ENCODE results near the gene TNN. TPM values are rescaled to one million over a fixed set of nuclear protein-coding genes. Genes with fewer than 3 reads are reported as not detected.

Gene TNN
- total RNA-seq, 4 donors from 2014 or later, result 5.9 TPM; not detected in 3

GRCh38 chr1:175129644-175129996, 62.0 kb downstream of the TNN start:
- TF ChIP-seq CTCF (IDR thresholded peaks at IDR 0.05) (no peak), POLR2A (IDR thresholded peaks at IDR 0.05) (no peak)
- H3K4me1 ChIP-seq, result no peaks in the 10 kb centered on the region
- intact Hi-C loops (cut with DNase I; ENCODE audit: low total_unique reads), result loop anchor here (10.0 kb wide), 1 partner anchor 95 kb away; no protein-coding TSS in a partner anchor
- H3K27ac ChIP-seq, result no peak overlapping the region
- no peaks in the 10 kb centered on the region for H3K9me3 ChIP-seq
- H3K4me3 ChIP-seq, result no peak overlapping the region
- H3K27me3 ChIP-seq, result no peaks in the 10 kb centered on the region
- H3K36me3 ChIP-seq, result no peaks in the 10 kb centered on the region
- DNase-seq, result no peak

DNA sequence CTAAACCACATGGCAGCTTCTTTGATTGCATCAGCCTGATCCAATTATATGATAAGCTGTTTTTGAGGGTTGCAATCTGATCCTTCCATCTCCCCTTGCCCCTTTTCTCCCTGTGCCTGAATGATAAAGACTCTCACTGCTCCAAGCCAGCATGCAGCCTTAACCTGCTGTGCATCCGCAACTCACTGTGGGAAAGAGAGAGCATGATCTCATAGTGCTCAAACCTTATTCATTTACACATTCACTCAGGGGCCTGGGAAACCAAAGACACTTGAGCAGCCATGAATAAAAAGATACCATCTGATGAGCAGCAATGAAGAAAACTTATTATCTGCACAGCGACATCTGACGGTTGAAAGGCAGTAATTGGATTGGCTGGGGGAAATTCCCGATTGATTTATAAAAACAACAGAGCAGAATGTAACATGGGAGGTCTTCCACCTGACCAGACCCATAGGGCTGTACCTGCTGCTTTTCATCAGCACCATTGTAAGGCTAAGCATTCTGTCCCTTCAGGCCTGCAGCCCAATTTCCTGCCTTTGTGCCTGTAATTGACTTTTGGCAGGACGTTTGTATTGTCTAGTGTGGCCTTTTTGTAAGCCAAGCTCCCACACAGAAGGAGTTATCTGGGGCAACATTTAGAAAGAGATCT, 62.5 kb downstream of the TNN start:
- no peaks in the 10 kb centered on the region for H3K27me3 ChIP-seq
- no peaks in the 10 kb centered on the region for H3K4me1 ChIP-seq
- no peak overlapping the region for H3K4me3 ChIP-seq
- intact Hi-C loops (cut with DNase I; ENCODE audit: low total_unique reads), result loop anchor here (10.0 kb wide), 1 partner anchor 95 kb away; no protein-coding TSS in a partner anchor
- H3K36me3 ChIP-seq, result no peaks in the 10 kb centered on the region
- TF ChIP-seq POLR2A (IDR thresholded peaks at IDR 0.05) (no peak), CTCF (IDR thresholded peaks at IDR 0.05) (no peak)
- H3K9me3 ChIP-seq, result no peaks in the 10 kb centered on the region
- no peak overlapping the region for H3K27ac ChIP-seq
- DNase-seq, result no peak

DNA sequence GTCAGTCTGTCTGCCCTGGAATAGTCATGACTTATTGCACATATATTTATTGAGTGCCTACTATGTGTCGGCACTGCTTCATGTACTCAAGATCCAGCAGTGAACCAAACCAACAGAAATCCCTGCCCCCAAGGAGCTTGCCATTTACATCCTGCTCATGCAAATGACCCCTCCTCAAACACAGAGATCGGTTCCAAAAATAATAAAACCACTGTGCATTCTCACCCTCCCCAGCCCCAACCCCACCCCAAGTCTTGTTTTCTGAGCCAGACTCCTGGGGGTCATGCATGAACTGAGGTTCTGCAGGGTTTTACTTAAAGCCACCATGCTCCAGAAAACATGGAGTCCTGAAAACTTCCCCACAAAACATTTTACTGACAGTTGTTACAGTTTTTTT, 63.0 kb downstream of the TNN start:
- no peaks in the 10 kb centered on the region for H3K4me1 ChIP-seq
- H3K36me3 ChIP-seq, result no peaks in the 10 kb centered on the region
- no peaks in the 10 kb centered on the region for H3K27me3 ChIP-seq
- intact Hi-C loops (cut with DNase I; ENCODE audit: low total_unique reads), result no loop called here
- no peak overlapping the region for H3K27ac ChIP-seq
- TF ChIP-seq CTCF (IDR thresholded peaks at IDR 0.05), result no peak
- TF ChIP-seq POLR2A (IDR thresholded peaks at IDR 0.05), result no peak
- DNase-seq, result no peak
- H3K4me3 ChIP-seq, result no peak overlapping the region
- no peaks in the 10 kb centered on the region for H3K9me3 ChIP-seq

- H3K4me3 ChIP-seq, result no peak overlapping the region
- no peak for DNase-seq
- no peaks in the 10 kb centered on the region for H3K9me3 ChIP-seq
- H3K27me3 ChIP-seq, result no peaks in the 10 kb centered on the region
- intact Hi-C loops (cut with DNase I; ENCODE audit: low total_unique reads), result no loop called here
- H3K36me3 ChIP-seq, result no peaks in the 10 kb centered on the region
- TF ChIP-seq CTCF (IDR thresholded peaks at IDR 0.05), result no peak
- no peak for TF ChIP-seq POLR2A (IDR thresholded peaks at IDR 0.05)
- no peaks in the 10 kb centered on the region for H3K4me1 ChIP-seq
- H3K27ac ChIP-seq, result no peak overlapping the region
Observed at GRCh38 chr1:175131095-175131494, 63.5 kb downstream of the TNN start.

GRCh38 chr1:175132436-175132835, 64.8 kb downstream of the TNN start:
- TF ChIP-seq POLR2A (IDR thresholded peaks at IDR 0.05) (no peak), CTCF (IDR thresholded peaks at IDR 0.05) (no peak)
- no peak for DNase-seq
- intact Hi-C loops (cut with DNase I; ENCODE audit: low total_unique reads), result no loop called here
- H3K27ac ChIP-seq, result peak overlapping the region in 1 of 2 donors; percentile 10
- H3K9me3 ChIP-seq, result no peaks in the 10 kb centered on the region
- H3K4me3 ChIP-seq, result no peak overlapping the region
- no peaks in the 10 kb centered on the region for H3K4me1 ChIP-seq
- H3K27me3 ChIP-seq, result no peaks in the 10 kb centered on the region
- no peaks in the 10 kb centered on the region for H3K36me3 ChIP-seq
